GM19328 (cell line): ENCODE measurements around the gene ZFR2.
"Not testable (repeated sequence)": the region's sequence is repeated elsewhere in the genome, so short reads cannot be mapped to it uniquely, and the experiment has no call there.

ENCODE experiments used
- ATAC-seq: cut with Tn5 transposase; IDR thresholded peaks from one replicate; pipeline ENCODE4 v1.9.1; 2021; ENCODE audit warnings: mild to moderate bottlenecking, moderate library complexity; ENCODE audit not compliant: unreplicated experiment

ZFR2 gene

GRCh38 chr19:3816566-3817218, 52.1 kb downstream of the ZFR2 start:
- no peak for ATAC-seq

GRCh38 chr19:3816148-3816547, 52.7 kb downstream of the ZFR2 start:
- not testable (repeated sequence) for ATAC-seq

DNA sequence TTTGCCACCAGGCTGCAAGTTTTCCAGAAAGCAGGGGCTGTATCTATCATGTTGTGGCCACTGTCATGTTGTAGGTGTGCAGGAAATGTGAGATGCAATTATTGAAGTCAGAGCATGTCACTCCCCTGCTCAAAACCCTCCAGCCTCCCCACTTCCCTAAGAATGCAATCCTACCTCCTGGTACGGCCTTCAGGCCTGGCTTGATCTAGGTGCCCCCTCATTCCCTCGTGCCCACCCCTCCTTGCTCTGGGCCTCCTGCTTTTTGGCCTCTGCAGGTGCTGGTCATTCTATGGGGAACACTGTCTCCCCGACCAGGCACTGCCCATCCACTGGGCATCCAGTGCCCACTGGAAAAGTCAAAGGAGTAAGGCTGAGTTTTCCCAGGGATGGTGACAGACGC, 54.2 kb downstream of the ZFR2 start:
- no peak for ATAC-seq

DNA sequence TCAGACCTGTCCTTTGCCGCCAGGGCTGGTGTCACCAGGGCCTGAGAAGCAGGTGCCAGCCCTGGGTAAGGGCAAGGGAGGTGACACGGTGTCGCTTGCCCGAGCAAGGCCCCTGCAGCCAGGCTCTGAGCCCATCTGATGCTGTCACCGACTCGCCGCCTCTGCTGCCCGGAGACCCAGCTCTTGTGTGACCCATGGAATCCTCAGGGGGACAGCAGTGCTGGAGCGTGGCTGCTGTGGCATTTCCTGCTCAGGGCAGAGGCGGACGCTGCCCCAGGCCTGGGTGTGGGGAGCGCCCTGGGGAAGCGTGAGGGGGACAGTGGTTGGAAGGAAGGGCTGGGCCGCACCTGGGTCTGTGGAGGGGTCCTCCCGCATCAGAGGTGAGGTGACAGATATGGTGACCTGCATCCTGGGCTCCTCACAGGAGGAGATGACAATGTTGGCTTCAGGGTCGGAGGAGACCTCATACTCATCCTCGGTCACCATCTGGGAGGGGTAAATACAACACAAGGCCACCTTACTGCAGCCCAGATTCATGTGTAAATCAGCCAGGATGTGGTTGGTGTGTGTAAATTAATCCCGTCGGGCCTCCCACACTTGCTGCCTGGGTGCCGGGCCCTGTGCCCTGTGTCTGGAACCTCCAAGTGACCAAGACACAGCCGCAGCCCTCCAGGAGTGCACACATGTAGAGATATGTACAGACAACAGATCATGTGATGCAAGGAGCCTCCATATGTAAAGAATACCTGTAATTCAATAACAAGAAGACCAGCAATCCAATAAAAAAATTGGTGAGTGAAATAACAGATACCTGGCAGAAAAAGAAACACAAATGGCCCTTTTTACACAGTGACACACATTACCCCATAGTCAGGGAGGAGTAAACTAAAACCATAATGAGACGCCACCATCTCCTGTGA, 55.1 kb downstream of the ZFR2 start:
- no peak for ATAC-seq

DNA sequence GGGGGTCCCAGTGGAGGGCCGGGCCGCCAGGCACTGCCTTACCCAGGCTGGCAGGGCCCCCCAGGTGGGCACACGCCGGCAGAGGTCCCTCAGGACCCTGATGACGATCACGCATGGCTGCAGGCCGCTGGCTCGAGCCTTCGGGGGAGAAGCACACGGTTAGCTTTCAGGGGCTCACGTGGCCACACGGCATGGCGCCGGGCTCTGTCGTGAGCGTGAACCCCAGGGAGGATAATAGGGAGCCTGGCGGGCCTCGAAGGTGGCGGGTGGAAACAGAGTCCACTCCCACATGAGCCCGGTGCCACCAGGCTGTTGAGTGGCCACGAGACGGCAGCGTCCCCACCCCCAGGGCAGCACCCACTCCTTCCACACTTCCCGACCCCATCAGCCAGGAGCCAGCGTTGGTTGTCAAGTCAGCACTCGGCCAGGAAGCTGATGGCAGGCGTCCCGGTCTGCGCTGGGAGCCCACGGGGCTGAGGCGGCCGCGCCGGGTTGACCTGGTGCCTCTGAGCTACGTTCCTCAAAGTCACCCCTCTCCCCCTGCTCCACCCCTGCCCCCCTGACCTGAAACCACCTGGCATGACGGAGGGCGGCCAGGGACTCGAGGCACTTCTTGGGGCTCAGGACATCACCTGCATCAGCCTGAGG, 58.0 kb downstream of the ZFR2 start:
- ATAC-seq: no peak

GRCh38 chr19:3809881-3810707, 58.7 kb downstream of the ZFR2 start:
- no peak for ATAC-seq

- no peak for ATAC-seq
Observed at GRCh38 chr19:3808420-3809143, 60.3 kb downstream of the ZFR2 start.

DNA sequence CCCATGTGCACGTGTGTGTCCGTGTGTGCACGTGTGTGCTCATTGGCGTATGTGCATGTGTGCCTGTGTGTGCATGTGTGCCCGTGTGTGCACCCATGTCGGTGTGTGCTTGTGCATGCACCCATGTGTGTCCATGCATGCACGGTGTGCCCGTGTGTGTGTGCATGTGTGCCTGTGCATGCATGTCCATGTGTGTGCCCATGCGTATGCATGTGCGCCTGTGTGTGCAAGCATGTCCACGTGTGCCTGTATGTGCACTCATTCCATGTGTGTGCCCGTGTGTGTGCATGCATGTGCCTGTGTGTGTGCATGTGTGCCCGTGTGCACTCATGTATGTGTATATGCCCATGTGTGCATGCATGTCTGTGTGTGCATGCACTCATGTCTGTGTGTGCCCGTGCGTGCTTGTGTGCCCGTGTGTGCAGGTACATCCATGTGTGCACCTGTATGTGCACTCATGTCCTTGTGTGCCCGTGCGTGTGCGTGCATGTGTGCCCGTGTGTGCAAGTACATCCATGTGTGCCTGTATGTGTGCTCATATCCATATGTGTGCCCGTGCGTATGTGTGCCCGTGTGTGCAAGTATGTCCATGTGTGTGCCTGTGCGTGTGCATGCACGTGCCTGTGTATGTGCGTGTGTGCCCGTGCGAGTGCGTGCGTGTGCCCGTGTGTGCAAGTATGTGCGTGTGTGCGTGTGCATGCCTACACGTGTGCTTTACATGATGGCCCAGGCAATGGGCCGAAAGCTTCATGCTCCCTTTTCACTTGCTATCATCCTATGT, 61.1 kb downstream of the ZFR2 start:
- ATAC-seq: no peak

DNA sequence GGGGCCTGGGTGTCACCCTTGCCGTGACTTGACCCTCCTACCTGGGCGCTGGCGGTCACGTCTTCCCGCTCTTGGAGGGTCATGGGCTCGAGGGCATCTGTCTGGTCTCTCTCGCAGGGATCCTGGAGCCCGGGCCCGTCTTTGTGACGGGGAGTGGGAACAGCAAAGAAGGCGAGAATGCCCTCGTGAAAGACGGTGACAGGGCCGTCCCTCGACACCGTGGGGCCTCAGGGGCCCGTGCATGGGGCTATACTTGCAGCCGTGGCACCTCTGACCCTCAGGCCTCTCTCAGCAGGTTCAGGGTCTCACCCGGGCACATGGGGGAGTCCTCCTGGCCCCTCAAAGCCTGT, 61.7 kb downstream of the ZFR2 start:
- ATAC-seq: no peak

DNA sequence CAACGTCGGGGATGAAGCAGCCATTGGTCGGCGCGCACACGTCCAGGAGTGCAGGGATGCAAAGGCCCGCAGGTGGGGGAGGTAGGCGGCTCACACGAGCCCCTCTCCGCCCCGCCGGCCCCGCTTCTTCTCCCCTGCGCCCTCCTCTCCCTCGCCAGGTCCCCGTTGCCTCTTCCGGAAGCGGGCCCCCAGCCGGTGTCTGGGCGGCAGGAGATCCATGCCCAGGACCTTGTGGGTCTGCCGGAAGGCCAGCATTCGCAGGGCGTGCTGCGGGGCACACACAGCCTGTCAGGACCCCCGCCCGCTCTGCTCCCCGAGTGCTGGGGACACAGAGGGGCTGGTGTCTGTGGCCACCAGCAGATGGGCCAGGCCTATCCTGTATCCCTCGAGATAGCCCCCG, 63.0 kb downstream of the ZFR2 start:
- no peak for ATAC-seq

GRCh38 chr19:3804429-3804828, 64.4 kb downstream of the ZFR2 start:
- no peak for ATAC-seq

DNA sequence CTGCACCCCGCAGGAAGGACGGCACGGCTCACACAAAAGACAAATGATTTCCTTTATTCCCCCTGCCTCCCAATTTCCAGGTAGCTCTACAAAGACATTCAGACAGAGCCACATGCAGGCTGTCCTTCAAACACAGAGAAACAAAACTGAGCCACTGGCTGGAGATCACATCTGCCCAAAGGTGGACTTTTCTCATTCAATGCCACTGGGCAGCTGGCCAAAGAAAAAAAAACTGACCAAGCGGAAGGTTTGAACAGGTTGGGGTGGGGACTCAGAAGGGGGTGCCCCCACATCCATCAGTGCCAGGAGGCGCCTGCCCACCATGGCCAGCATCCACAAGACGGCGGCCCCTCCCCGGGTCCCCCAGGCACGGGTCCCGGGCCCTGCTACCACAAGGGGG, 64.9 kb downstream of the ZFR2 start:
- ATAC-seq: no peak

GRCh38 chr19:3803114-3803888, 65.5 kb downstream of the ZFR2 start:
- no peak for ATAC-seq

DNA sequence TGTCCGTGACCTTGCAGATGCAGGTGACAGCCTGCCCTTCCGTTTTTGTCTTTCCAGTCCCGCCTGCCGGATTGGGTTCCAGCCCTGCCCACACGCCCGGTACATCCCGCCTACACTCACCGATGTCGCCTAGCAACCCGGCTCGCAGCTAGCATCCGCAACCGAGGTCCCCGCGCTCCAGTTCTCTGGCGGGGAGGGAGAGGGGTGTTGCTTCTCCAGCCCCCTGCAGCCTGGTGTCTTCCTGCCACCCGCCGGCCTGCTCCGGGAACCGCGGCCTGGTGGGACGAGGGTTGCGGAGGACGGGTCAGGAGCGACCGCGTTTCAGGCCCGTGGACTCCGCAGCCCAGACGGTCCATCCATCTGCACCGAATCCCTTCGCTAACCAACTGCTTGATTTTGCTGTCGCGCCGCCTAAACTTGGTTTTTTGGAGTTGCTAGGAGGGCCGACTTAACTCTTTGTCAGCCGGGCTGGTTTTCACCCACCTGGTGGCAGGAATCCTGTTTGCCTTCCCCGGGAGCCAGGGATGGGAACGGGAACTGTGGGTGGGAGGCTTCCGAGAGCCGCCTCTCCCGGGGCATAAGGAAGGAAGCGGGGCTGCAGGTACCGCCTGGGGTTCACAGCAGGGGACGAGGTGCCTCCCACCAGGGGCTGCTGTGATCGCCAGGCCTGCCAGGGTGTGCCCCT, 67.3 kb downstream of the ZFR2 start:
- ATAC-seq: no peak

DNA sequence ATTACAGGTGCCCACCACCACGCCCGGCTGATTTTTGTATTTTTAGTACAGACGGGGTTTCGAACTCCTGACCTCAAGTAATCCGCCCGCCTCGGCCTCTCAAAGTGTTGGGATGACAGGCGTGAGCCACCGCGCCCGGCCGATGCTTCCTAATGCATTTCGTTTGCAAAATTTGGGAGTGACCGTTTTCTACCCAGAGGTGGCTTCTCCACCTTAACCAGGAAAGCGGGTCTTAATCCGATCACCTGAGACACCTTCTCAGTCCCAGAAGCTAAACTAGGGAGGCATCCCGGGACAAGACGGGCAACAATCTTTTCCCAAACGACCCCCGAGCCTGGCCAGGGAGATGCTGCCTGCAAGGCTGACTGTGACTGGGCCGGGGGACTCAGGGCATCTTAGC, 67.8 kb downstream of the ZFR2 start:
- no peak for ATAC-seq

- ATAC-seq: no peak
Observed at GRCh38 chr19:3798137-3798536, 70.7 kb downstream of the ZFR2 start.

DNA sequence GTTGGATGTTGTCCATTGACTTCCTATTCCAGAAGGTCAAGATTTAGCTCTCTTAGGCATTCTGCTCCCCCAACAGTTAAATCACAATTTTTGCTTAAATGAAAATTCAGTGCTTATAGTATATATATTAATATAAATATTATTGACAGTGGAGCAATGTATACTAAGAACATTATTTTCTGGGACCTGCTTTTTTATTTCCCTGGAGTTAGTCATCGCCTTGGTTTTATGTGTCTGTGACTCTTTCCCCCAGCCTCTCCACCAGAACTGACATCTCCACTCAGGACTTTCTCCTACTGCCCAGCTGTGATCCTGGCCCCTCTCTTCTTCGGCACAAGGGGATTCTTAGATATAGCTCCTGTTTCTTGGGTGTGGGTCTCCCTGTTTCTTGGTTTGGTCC, 72.5 kb downstream of the ZFR2 start:
- no peak for ATAC-seq

- no peak for ATAC-seq
Observed at GRCh38 chr19:3793799-3794198, 75.0 kb downstream of the ZFR2 start.
